Adipocyte (in vitro differentiated cells): Measurements from ENCODE around the gene DGCR8.

Experiments
- DNase-seq: peaks from one replicate; pipeline ENCODE4 v3.0.0-alpha.2; 2015; ENCODE audit warnings: low read depth
- H3K27me3 ChIP-seq: replicated peaks from 2 replicates; pipeline ENCODE4 v1.7.0; 2013; ENCODE audit warnings: mild to moderate bottlenecking, low read length, moderate library complexity; ENCODE audit not compliant: control insufficient read depth, insufficient read depth
- H3K36me3 ChIP-seq: 2 replicates; pipeline ENCODE4 v1.7.0; 2013; ENCODE audit warnings: low read length, mild to moderate bottlenecking, moderate library complexity; ENCODE audit not compliant: control insufficient read depth, insufficient read depth, severe bottlenecking
- H3K4me1 ChIP-seq: 2 replicates; pipeline ENCODE4 v1.7.0; 2013; ENCODE audit warnings: mild to moderate bottlenecking, low read length, moderate library complexity; ENCODE audit not compliant: control insufficient read depth, insufficient read depth
- H3K4me3 ChIP-seq: 2 replicates; pipeline ENCODE4 v1.7.0; 2013; ENCODE audit warnings: mild to moderate bottlenecking, low read length, moderate library complexity
- H3K9ac ChIP-seq: 2 replicates; pipeline ENCODE4 v1.7.0; 2013; ENCODE audit warnings: mild to moderate bottlenecking, low read length, moderate library complexity
- H3K9me3 ChIP-seq: 2 replicates; pipeline ENCODE4 v1.7.0; 2013; ENCODE audit warnings: mild to moderate bottlenecking, low read length, moderate library complexity; ENCODE audit not compliant: control insufficient read depth

DGCR8 gene

GRCh38 chr22:20039683-20040325, 40.2 kb upstream of the DGCR8 start:
- no peak overlapping the region for H3K4me3 ChIP-seq
- H3K4me1 ChIP-seq, result no peaks in the 10 kb centered on the region
- H3K9me3 ChIP-seq, result no peaks in the 10 kb centered on the region
- H3K36me3 ChIP-seq, result peaks cover 69% of the 10 kb centered on the region
- H3K9ac ChIP-seq, result no peak overlapping the region
- DNase-seq, result no peak
- no peaks in the 10 kb centered on the region for H3K27me3 ChIP-seq

- Histone ChIP-seq H3K4me1 (no peaks in the 10 kb centered on the region), H3K4me3 (no peak overlapping the region), H3K9me3 (no peaks in the 10 kb centered on the region), H3K27me3 (no peaks in the 10 kb centered on the region), H3K9ac (no peak overlapping the region), H3K36me3 (peaks cover 71% of the 10 kb centered on the region)
- no peak for DNase-seq
These were observed 39.5 kb upstream of the DGCR8 start for GRCh38 chr22:20040327-20041200.

GRCh38 chr22:20043057-20043996, 36.7 kb upstream of the DGCR8 start:
- no peaks in the 10 kb centered on the region for H3K27me3 ChIP-seq
- DNase-seq, result no peak
- no peaks in the 10 kb centered on the region for H3K4me1 ChIP-seq
- H3K36me3 ChIP-seq, result peaks cover 60% of the 10 kb centered on the region
- H3K9ac ChIP-seq, result no peak overlapping the region
- no peak overlapping the region for H3K4me3 ChIP-seq
- no peaks in the 10 kb centered on the region for H3K9me3 ChIP-seq

GRCh38 chr22:20043997-20044342, 36.1 kb upstream of the DGCR8 start:
- Histone ChIP-seq H3K27me3 (no peaks in the 10 kb centered on the region), H3K9ac (no peak overlapping the region), H3K36me3 (peaks cover 61% of the 10 kb centered on the region), H3K9me3 (no peaks in the 10 kb centered on the region), H3K4me3 (no peak overlapping the region), H3K4me1 (no peaks in the 10 kb centered on the region)
- DNase-seq, result no peak

GRCh38 chr22:20044495-20045151, 35.4 kb upstream of the DGCR8 start:
- H3K4me3 ChIP-seq, result no peak overlapping the region
- DNase-seq, result no peak
- peaks cover 58% of the 10 kb centered on the region for H3K36me3 ChIP-seq
- no peaks in the 10 kb centered on the region for H3K9me3 ChIP-seq
- no peak overlapping the region for H3K9ac ChIP-seq
- H3K27me3 ChIP-seq, result no peaks in the 10 kb centered on the region
- H3K4me1 ChIP-seq, result no peaks in the 10 kb centered on the region

GRCh38 chr22:20046730-20047129, 33.3 kb upstream of the DGCR8 start:
- Histone ChIP-seq H3K4me3 (no peak overlapping the region), H3K36me3 (peaks cover 51% of the 10 kb centered on the region), H3K9me3 (no peaks in the 10 kb centered on the region), H3K27me3 (no peaks in the 10 kb centered on the region), H3K9ac (no peak overlapping the region), H3K4me1 (no peaks in the 10 kb centered on the region)
- DNase-seq, result no peak

- Histone ChIP-seq H3K36me3 (peaks cover 69% of the 10 kb centered on the region), H3K9me3 (no peaks in the 10 kb centered on the region), H3K4me1 (no peaks in the 10 kb centered on the region), H3K4me3 (no peak overlapping the region), H3K27me3 (no peaks in the 10 kb centered on the region), H3K9ac (no peak overlapping the region)
- DNase-seq, result no peak
These were observed 28.1 kb upstream of the DGCR8 start for GRCh38 chr22:20051927-20052308.

- Histone ChIP-seq H3K9me3 (no peaks in the 10 kb centered on the region), H3K9ac (no peak overlapping the region), H3K4me1 (no peaks in the 10 kb centered on the region), H3K4me3 (no peak overlapping the region), H3K27me3 (no peaks in the 10 kb centered on the region), H3K36me3 (peaks cover 72% of the 10 kb centered on the region)
- no peak for DNase-seq
These were observed 27.5 kb upstream of the DGCR8 start for GRCh38 chr22:20052309-20053259.

- Histone ChIP-seq H3K36me3 (peaks cover 74% of the 10 kb centered on the region), H3K9me3 (no peaks in the 10 kb centered on the region), H3K4me1 (no peaks in the 10 kb centered on the region), H3K4me3 (no peak overlapping the region), H3K9ac (no peak overlapping the region), H3K27me3 (no peaks in the 10 kb centered on the region)
- no peak for DNase-seq
These were observed 26.5 kb upstream of the DGCR8 start for GRCh38 chr22:20053407-20054033.

GRCh38 chr22:20054034-20054427, 26.0 kb upstream of the DGCR8 start:
- Histone ChIP-seq H3K36me3 (peaks cover 76% of the 10 kb centered on the region), H3K4me1 (no peaks in the 10 kb centered on the region), H3K4me3 (no peak overlapping the region), H3K27me3 (no peaks in the 10 kb centered on the region), H3K9ac (no peak overlapping the region), H3K9me3 (no peaks in the 10 kb centered on the region)
- no peak for DNase-seq
